IPS-20b (cell line): Measurements from ENCODE around the gene ACSS1.

Experiments
- H3K27ac ChIP-seq: one replicate; pipeline ENCODE4 v1.5.1; 2013; ENCODE audit warnings: low read length
- H3K27me3 ChIP-seq: 2 replicates; pipeline ENCODE4 v1.6.1; 2013; ENCODE audit warnings: mild to moderate bottlenecking, low read length, inconsistent platforms; ENCODE audit not compliant: insufficient read depth
- H3K36me3 ChIP-seq: 2 replicates; pipeline ENCODE4 v1.6.1; 2013; ENCODE audit warnings: low read depth, mild to moderate bottlenecking, inconsistent platforms, low read length, moderate library complexity; ENCODE audit not compliant: insufficient read depth
- H3K4me1 ChIP-seq: 2 replicates; pipeline ENCODE4 v1.6.1; 2013; ENCODE audit warnings: mild to moderate bottlenecking, control low read depth, inconsistent platforms, low read length, moderate library complexity; ENCODE audit not compliant: insufficient read depth
- H3K4me3 ChIP-seq: 2 replicates; pipeline ENCODE4 v1.5.1; 2013; ENCODE audit warnings: mild to moderate bottlenecking, low read length, inconsistent platforms
- H3K9ac ChIP-seq: 2 replicates; pipeline ENCODE4 v1.6.1; 2013; ENCODE audit warnings: low read depth, mild to moderate bottlenecking, inconsistent platforms, low read length, moderate library complexity
- H3K9me3 ChIP-seq: 2 replicates; pipeline ENCODE4 v1.6.1; 2013; ENCODE audit warnings: mild to moderate bottlenecking, low read depth, low read length, inconsistent platforms; ENCODE audit not compliant: insufficient read depth

The ACSS1 gene

GRCh38 chr20:24966317-24967012, 91.5 kb downstream of the ACSS1 start:
- peaks cover 74% of the 10 kb centered on the region for H3K36me3 ChIP-seq
- no peaks in the 10 kb centered on the region for H3K27me3 ChIP-seq

GRCh38 chr20:24965065-24965919, 92.6 kb downstream of the ACSS1 start:
- H3K4me3 ChIP-seq, result no peak overlapping the region
- H3K27me3 ChIP-seq, result no peaks in the 10 kb centered on the region
- no peaks in the 10 kb centered on the region for H3K9me3 ChIP-seq
- peaks cover 83% of the 10 kb centered on the region for H3K36me3 ChIP-seq
- H3K9ac ChIP-seq, result no peak overlapping the region
- H3K27ac ChIP-seq, result no peak overlapping the region
- no peaks in the 10 kb centered on the region for H3K4me1 ChIP-seq

More at GRCh38 chr20:24966317-24967012, 91.5 kb downstream of the ACSS1 start:
- Histone ChIP-seq H3K4me1 (no peaks in the 10 kb centered on the region), H3K9me3 (no peaks in the 10 kb centered on the region), H3K27ac (no peak overlapping the region), H3K9ac (no peak overlapping the region), H3K4me3 (no peak overlapping the region)

DNA sequence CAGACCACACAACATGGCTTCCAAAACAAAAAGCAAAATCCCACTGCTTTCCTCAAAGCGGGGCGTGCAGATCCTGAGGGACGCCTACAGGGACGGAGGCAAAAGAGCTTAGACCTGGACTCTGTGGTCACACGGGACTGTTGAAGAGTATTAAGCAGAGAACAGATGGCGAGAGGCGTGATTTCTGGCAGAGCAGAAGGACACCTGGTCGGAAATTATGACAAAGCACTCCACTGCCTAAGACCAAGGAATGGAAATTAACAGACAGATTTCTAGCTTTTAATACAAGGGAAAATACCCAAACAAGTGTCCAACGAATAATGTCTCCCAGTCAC, 93.5 kb downstream of the ACSS1 start:
- H3K36me3 ChIP-seq, result peaks cover 75% of the 10 kb centered on the region
- H3K4me1 ChIP-seq, result no peaks in the 10 kb centered on the region
- no peak overlapping the region for H3K27ac ChIP-seq
- H3K9ac ChIP-seq, result no peak overlapping the region
- no peak overlapping the region for H3K4me3 ChIP-seq
- H3K27me3 ChIP-seq, result no peaks in the 10 kb centered on the region
- H3K9me3 ChIP-seq, result no peaks in the 10 kb centered on the region

GRCh38 chr20:24963672-24964505, 94.0 kb downstream of the ACSS1 start:
- Histone ChIP-seq H3K4me1 (no peaks in the 10 kb centered on the region), H3K36me3 (peaks cover 71% of the 10 kb centered on the region), H3K27me3 (no peaks in the 10 kb centered on the region), H3K27ac (no peak overlapping the region), H3K4me3 (no peak overlapping the region), H3K9me3 (no peaks in the 10 kb centered on the region), H3K9ac (no peak overlapping the region)

DNA sequence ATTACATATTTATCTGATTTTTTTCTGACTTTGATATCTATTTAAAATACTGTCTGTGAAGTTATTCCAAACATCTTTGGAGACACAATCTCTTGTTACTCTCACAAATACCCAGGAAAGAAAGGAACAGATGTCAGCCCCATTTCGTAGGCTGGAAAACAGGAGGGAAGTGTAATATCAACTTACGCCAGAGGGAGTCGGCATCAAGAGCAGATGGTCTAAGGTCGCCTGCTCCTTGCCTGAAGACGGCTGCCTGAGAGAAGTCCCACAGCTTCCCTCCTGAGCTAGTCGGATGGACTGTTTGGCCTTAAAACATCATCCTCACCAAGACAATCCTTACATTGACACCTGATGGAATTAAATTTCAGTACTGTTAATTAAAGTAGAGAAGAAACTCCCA, 95.4 kb downstream of the ACSS1 start:
- peaks cover 64% of the 10 kb centered on the region for H3K36me3 ChIP-seq
- no peak overlapping the region for H3K9ac ChIP-seq
- H3K9me3 ChIP-seq, result no peaks in the 10 kb centered on the region
- H3K27me3 ChIP-seq, result no peaks in the 10 kb centered on the region
- no peaks in the 10 kb centered on the region for H3K4me1 ChIP-seq
- H3K4me3 ChIP-seq, result no peak overlapping the region
- no peak overlapping the region for H3K27ac ChIP-seq

DNA sequence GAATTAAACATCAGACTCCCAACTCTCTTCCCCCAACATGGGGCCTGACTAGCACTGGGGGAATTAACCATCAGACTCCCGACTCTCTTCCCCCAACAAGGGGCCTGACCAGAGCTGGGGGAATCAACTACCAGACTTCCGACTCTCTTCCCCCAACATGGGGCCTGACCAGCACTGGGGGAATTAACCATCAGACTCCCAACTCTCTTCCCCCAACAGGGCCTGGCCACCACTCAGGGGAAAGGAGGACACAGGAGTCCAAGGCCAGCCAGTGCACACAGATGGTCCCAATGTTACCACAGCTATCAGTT, 95.8 kb downstream of the ACSS1 start:
- H3K9me3 ChIP-seq, result no peaks in the 10 kb centered on the region
- H3K27me3 ChIP-seq, result no peaks in the 10 kb centered on the region
- no peak overlapping the region for H3K27ac ChIP-seq
- no peak overlapping the region for H3K4me3 ChIP-seq
- no peak overlapping the region for H3K9ac ChIP-seq
- H3K4me1 ChIP-seq, result no peaks in the 10 kb centered on the region
- peaks cover 63% of the 10 kb centered on the region for H3K36me3 ChIP-seq

GRCh38 chr20:24961384-24962181, 96.4 kb downstream of the ACSS1 start:
- no peak overlapping the region for H3K27ac ChIP-seq

GRCh38 chr20:24960861-24961260, 97.1 kb downstream of the ACSS1 start:
- no peaks in the 10 kb centered on the region for H3K4me1 ChIP-seq
- H3K4me3 ChIP-seq, result no peak overlapping the region
- no peak overlapping the region for H3K9ac ChIP-seq
- H3K27ac ChIP-seq, result no peak overlapping the region
- no peaks in the 10 kb centered on the region for H3K9me3 ChIP-seq
- H3K36me3 ChIP-seq, result peaks cover 59% of the 10 kb centered on the region
- H3K27me3 ChIP-seq, result no peaks in the 10 kb centered on the region

More at GRCh38 chr20:24961384-24962181, 96.4 kb downstream of the ACSS1 start:
- no peak overlapping the region for H3K4me3 ChIP-seq
- H3K9ac ChIP-seq, result no peak overlapping the region
- H3K9me3 ChIP-seq, result no peaks in the 10 kb centered on the region
- peaks cover 63% of the 10 kb centered on the region for H3K36me3 ChIP-seq
- H3K27me3 ChIP-seq, result no peaks in the 10 kb centered on the region
- H3K4me1 ChIP-seq, result no peaks in the 10 kb centered on the region

GRCh38 chr20:24960302-24960801, 97.6 kb downstream of the ACSS1 start:
- H3K36me3 ChIP-seq, result peaks cover 54% of the 10 kb centered on the region
- H3K27me3 ChIP-seq, result no peaks in the 10 kb centered on the region
- no peak overlapping the region for H3K9ac ChIP-seq
- H3K9me3 ChIP-seq, result no peaks in the 10 kb centered on the region
- H3K4me1 ChIP-seq, result no peaks in the 10 kb centered on the region
- H3K4me3 ChIP-seq, result no peak overlapping the region
- H3K27ac ChIP-seq, result no peak overlapping the region

DNA sequence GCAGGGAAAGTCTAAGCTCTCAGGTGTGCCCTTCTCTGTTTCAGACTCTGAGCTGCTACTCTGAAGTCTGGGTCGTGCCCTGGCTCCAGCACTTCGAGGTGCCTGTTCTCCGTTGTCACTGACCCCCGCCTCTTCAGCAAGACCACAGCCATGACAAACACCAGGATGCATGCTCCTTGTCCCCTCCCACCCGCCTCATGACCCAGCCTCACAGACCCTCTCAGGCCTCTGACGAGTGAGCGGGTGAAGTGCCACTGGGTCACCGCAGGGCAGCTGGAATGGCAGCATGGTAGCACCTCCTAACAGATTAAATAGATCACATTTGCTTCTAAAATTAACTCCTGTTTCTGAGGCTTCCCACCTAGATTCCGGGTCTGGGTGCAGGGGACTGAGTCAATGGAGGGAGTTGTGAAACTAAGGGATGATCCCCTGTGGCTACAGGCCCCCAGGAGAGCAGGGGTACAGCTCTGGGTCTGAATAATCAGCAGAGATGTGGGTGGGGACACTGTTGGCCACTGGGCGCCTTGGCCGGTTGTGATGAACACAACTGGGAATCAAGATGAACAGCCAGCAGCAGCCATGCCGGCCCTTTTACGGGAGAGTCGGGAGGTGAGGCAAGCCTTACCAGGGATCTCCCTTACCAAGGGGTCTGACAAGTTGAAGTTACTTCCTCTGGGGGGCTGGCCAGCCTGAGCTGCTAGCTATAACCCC, 98.2 kb downstream of the ACSS1 start:
- H3K36me3 ChIP-seq, result peaks cover 52% of the 10 kb centered on the region
- H3K4me1 ChIP-seq, result no peaks in the 10 kb centered on the region
- no peak overlapping the region for H3K9ac ChIP-seq
- H3K27ac ChIP-seq, result no peak overlapping the region
- H3K9me3 ChIP-seq, result no peaks in the 10 kb centered on the region
- H3K27me3 ChIP-seq, result no peaks in the 10 kb centered on the region
- H3K4me3 ChIP-seq, result no peak overlapping the region
